ENCODE results near the gene ALB.

ALB gene

DNA sequence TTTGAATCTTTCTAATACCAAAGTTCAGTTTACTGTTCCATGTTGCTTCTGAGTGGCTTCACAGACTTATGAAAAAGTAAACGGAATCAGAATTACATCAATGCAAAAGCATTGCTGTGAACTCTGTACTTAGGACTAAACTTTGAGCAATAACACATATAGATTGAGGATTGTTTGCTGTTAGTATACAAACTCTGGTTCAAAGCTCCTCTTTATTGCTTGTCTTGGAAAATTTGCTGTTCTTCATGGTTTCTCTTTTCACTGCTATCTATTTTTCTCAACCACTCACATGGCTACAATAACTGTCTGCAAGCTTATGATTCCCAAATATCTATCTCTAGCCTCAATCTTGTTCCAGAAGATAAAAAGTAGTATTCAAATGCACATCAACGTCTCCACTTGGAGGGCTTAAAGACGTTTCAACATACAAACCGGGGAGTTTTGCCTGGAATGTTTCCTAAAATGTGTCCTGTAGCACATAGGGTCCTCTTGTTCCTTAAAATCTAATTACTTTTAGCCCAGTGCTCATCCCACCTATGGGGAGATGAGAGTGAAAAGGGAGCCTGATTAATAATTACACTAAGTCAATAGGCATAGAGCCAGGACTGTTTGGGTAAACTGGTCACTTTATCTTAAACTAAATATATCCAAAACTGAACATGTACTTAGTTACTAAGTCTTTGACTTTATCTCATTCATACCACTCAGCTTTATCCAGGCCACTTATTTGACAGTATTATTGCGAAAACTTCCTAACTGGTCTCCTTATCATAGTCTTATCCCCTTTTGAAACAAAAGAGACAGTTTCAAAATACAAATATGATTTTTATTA is 28.3 kb downstream of the ALB start:
- no peak for FAIRE-seq

DNA sequence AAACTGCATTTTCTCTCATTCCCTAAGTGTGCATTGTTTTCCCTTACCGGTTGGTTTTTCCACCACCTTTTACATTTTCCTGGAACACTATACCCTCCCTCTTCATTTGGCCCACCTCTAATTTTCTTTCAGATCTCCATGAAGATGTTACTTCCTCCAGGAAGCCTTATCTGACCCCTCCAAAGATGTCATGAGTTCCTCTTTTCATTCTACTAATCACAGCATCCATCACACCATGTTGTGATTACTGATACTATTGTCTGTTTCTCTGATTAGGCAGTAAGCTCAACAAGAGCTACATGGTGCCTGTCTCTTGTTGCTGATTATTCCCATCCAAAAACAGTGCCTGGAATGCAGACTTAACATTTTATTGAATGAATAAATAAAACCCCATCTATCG is 29.1 kb downstream of the ALB start:
- FAIRE-seq, result no peak

GRCh38 chr4:73434311-73434710 is 30.2 kb downstream of the ALB start:
- FAIRE-seq, result peak; percentile 64

GRCh38 chr4:73435984-73436383 is 31.9 kb downstream of the ALB start, which contains the start of gene AFP:
Gene AFP, plus strand, starts transcription at chr4:73436221. Its CDS starts 42 bp downstream, at chr4:73436263.
- FAIRE-seq, result no peak

DNA sequence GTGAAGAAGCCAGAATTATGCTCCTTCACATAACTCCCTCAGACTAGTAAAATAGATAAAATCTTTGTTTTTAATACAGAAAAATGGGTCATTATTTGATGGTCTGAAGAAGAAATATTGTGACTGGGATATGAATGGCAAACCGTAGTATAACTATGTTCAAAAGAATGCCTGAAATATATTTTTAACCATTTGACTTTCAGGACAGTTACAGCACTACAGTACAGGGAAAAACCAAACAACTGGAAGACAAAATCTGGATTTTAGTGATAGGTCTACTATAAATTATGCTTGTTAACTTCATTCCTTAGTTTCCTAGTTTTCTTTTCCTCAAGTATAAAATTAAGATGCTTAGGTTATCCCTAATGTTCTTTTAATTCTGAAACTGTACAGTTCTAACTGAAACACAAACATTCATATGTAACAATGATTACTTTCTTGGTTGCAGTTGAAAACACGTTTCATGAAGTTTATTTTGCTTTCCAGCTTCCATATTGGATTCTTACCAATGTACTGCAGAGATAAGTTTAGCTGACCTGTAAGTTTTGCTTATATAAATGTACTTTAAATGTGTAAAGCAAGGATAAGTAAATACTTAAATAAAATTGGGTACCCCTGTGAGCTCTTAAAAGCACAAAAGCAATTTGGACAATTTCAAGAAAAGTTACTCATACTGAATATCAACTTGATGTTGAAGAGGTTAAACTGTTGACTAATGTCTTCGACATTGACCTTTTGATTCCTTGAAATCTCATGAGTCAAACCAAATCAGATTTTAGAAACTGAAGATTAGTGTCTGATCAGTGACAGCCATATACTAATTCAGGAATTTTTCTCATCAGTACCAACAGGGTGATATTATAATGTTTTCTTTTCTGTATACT is 32.8 kb downstream of the ALB start:
- FAIRE-seq, result no peak

DNA sequence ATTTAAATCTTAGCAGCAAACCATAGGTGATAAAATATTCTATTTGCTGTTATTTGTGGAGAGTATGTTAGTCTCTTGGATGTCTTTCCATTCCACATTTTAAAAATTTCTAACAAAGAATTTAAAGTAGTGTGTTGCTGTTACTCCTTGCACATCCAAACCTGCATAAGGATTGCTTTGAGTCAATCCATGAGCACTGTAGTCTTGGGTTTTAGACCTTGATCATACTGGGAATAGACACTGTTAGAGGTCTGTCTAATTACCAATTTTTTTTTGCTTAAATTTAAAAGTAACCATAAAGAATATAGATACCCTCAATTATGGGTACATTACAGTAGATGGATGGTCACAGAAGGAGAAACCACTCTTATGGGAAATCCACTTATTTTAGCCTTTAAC is 33.5 kb downstream of the ALB start:
- FAIRE-seq, result no peak

GRCh38 chr4:73438048-73438447 is 34.0 kb downstream of the ALB start:
- no peak for FAIRE-seq

DNA sequence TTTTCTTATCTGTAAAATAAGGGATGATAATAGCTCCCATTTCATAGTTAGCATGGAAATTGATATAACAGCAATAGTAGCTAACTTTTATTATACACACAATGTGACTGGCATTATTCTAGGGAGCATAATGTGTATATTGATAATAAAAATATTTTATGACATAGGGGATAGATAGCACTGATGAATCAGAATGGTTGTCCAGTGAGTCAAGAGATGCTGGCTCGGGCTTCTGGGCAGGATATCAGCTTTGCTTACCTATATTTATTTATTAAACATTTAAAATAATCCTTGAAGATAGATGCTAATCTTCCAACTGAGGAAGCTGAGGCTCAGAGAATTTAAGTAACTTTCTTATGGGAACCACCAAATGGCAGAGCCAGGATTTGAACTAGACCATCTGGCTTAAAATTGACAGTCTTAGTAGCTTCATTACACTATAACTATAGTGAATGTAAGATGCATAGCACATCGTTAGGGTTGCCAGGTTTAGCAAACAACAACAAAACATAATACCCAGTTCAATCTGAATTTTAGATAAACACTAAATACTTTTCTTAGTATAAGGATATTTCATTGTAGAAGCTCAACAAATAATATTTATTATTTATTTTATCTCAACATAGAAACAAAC is 34.6 kb downstream of the ALB start:
- FAIRE-seq, result no peak

DNA sequence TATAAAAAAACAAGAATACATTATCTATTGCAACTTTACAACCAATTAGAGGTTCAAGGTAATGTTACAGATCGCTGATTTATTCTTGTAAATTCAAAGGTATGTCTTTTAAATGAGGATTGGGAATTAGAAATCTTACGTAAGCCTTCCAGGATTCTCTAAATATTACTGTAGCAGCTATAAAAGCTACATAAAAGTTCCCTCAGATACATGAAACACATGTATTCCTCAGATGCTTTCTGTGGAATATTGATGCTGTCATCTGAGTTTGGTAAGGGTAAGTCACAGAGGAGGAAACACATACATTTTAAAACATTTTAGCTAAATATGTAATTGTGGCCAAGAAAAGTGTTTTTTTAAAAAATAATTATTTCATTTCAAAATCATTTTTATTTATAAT is 35.4 kb downstream of the ALB start:
- FAIRE-seq, result no peak

DNA sequence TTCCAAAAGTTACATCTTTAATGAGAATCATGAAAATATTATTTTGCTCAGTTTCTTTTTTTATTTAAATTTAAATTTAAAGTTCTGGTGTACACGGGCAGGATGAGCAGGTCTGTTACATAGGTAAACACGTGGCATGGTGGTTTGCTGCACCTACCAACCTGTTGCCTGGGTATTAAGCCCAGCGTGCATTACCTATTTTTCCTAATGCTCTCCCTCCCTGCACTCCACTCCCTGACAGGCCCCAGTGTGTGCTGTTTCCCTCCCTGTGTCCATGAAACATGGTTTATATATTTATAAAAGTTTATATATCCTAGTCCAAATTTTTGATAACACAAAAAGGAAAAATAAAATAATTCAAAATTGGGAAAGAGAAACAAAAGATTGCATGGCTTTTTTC is 35.9 kb downstream of the ALB start:
- FAIRE-seq, result no peak

DNA sequence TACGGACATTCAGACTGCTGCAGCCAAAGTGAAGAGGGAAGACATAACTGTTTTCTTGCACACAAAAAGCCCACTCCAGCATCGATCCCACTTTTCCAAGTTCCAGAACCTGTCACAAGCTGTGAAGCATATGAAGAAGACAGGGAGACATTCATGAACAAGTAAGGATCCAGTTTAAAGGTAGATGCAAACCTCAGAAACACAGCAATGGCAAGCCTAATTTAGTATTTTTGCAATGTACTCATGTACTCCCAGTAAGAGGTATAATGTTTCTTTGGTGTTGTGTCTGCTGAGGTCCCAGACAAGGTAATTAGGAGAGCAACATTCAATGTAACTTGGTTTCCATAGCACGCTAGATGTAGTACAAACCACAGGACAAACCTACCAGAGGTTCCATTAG is 36.6 kb downstream of the ALB start:
- FAIRE-seq, result no peak

GRCh38 chr4:73442275-73442674 is 38.2 kb downstream of the ALB start:
- FAIRE-seq, result no peak

DNA sequence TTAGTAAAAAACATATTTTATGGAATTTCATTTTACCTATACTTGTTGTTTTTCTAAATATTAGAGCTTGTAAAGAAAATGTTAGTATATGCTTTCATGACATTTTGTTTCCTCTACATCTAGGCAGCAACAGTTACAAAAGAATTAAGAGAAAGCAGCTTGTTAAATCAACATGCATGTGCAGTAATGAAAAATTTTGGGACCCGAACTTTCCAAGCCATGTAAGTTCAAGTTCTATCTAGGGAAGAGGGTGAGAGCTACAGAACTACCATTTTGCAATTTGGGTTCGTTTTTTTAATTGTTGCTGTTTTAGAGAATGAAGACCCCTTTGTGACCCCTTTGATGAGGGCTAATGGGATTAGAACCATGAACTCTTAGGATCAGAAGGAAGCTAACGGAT is 39.1 kb downstream of the ALB start:
- no peak for FAIRE-seq

GRCh38 chr4:73445383-73446335 is 41.6 kb downstream of the ALB start:
- no peak for FAIRE-seq

DNA sequence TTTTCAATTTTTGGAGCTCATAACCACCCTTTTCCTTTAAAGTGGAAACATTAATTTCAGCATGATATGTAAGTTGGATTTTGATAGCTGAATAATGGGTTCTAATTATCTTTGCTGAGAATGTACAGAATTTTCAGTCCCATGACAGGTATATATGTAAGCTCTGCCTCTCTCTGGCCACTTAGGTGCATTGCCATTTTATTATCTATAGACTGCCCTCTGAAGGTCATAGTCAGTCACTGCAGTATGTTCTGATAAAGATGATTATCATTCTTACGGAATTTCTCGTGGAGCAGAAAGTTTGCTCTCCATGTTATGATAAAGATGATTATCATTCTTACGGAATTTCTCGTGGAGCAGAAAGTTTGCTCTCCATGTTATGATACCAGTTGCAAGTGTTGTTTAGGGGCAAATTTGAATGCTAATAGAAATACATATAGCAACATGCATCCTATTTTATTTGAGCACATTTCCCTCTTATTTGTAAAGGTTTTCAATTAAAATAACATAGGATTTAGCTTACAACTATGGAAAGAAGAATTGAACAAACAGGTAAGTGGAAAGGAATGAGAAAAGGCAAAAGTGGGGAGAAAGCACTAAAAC is 42.4 kb downstream of the ALB start:
- FAIRE-seq, result peak; percentile 82

DNA sequence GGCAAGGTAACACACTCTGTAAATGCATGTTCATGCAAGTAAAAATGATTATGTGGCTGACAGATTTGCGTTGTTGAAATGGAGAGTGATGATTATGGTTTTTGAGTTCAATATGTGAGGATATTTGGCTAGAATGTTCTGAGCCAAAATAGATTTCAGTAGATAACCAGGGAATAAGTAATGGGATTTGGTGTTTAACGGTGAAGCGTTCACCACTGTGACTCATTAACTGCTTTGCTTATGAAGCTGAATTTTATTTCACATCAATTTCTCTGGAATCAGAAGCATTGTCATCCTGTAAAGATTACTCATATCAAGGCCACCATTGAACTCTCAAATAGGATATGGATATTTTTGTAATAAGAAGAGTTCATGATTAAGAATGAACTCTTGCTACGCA is 43.6 kb downstream of the ALB start:
- no peak for FAIRE-seq

DNA sequence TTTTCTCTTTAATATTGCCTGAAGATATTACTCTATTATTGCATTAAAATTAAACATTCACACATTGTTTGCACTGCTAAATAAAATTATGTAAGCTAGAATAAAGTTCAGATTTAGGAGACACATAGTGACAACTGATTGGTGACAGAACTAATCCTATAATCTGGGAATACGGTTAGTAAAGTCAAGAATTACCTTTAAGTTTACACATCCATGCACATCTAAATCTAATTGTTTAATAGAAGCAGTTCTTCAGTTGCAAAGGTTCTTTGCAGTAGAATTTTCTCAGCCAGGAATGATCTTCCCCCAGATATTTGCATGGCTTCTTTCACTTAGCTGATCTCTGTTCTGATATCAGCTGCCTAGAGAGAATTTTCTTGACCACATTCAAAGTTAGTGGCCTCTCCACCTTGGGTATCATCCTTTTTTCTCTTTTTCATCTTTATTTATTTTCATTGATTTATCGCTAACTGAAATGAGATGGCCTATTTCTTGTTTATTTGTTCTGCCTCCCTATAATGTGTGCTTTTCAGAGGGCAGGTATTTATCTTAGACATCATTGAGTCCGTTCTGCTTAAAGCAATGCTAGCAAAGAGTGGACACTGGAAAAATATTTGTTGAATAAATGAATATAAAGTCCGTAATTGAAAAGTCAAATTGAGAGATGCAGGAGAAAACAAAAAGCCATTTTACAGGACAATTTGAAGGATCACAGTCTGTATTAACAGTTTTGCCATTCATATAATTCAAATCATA is 44.5 kb downstream of the ALB start:
- no peak for FAIRE-seq

DNA sequence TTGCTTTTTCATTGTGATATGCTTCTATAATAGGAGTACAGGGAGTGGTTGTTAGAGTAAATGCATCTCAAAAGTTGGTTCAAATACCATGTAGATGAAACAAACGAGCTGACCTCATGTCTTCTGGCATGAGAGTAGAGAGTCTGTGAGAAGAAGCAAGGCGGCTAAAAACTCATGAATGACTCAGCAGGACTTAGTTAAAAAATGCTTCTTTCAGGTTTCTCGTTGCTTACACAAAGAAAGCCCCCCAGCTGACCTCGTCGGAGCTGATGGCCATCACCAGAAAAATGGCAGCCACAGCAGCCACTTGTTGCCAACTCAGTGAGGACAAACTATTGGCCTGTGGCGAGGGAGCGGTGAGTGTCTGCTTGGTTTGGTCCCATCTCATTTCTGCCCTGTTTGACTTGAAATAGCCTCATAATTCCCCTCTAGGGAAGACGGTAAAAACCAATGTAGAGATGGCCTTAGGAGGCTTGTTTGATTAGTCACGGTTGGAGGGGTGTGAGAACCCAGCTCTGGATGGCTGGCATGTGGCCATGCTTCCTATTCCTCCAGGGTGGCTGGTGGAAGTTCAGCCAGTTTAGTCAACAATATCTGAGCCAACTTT is 46.4 kb downstream of the ALB start:
- FAIRE-seq, result no peak

GRCh38 chr4:73451404-73451803 is 47.3 kb downstream of the ALB start:
- no peak for FAIRE-seq

DNA sequence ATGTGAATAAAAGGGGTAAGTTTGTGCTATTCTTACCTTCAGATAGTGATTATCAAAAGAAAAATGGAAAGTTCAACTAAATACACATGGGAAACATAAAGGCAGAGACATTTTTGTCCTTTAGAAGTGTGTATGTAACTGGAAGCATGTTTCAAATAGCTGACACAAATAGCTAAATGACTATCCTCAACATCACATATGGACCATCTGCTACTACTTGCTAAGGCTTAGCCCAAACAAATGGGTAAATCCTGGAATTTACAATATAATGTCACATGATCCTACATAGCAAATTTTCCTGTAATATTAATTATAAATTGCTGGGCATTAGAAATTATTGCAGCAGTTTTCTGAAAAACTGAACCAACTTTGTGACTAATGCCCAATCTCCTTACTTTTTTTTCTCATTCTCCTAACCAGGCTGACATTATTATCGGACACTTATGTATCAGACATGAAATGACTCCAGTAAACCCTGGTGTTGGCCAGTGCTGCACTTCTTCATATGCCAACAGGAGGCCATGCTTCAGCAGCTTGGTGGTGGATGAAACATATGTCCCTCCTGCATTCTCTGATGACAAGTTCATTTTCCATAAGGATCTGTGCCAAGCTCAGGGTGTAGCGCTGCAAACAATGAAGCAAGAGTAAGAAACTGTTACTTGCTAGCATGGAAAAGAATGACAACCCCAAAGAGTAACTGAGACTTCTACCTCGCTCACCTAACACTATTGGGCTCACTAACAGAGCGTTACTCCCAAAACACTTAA is 48.1 kb downstream of the ALB start:
- FAIRE-seq, result no peak

Data from A204.1 (cell line).